Measurements from ENCODE around the gene SCLY.
"Not testable (repeated sequence)": the region's sequence is repeated elsewhere in the genome, so short reads cannot be mapped to it uniquely, and the experiment has no call there.

Gene SCLY

GRCh38 chr2:238114851-238115660 lies 54.3 kb downstream of the SCLY start:
- DNase-seq, result no peak

- not testable (repeated sequence) for DNase-seq
These were observed 54.9 kb downstream of the SCLY start for GRCh38 chr2:238115709-238116108.

- DNase-seq, result no peak
These were observed 55.7 kb downstream of the SCLY start for GRCh38 chr2:238116298-238117198.

GRCh38 chr2:238117199-238118154 lies 56.7 kb downstream of the SCLY start:
- no peak for DNase-seq

- no peak for DNase-seq
These were observed 59.1 kb downstream of the SCLY start for GRCh38 chr2:238119756-238120462.

GRCh38 chr2:238120463-238121298 lies 59.9 kb downstream of the SCLY start:
- no peak for DNase-seq

- DNase-seq, result no peak
These were observed 60.9 kb downstream of the SCLY start for GRCh38 chr2:238121511-238122286.

- no peak for DNase-seq
These were observed 61.8 kb downstream of the SCLY start for GRCh38 chr2:238122287-238123217.

GRCh38 chr2:238123218-238123971 lies 62.6 kb downstream of the SCLY start:
- no peak for DNase-seq

GRCh38 chr2:238123991-238124470 lies 63.2 kb downstream of the SCLY start:
- DNase-seq, result no peak

- DNase-seq, result no peak
These were observed 63.8 kb downstream of the SCLY start for GRCh38 chr2:238124488-238125126.

- no peak for DNase-seq
These were observed 64.5 kb downstream of the SCLY start for GRCh38 chr2:238125127-238125885.

GRCh38 chr2:238126338-238126737 lies 65.5 kb downstream of the SCLY start:
- no peak for DNase-seq

GRCh38 chr2:238126775-238127164 lies 66.0 kb downstream of the SCLY start:
- DNase-seq, result no peak

GRCh38 chr2:238127165-238128060 lies 66.6 kb downstream of the SCLY start:
- no peak for DNase-seq

GRCh38 chr2:238128061-238128440 lies 67.2 kb downstream of the SCLY start:
- DNase-seq, result no peak
